NCI-H82 (cell line): ENCODE measurements around the gene PRSS53.
"Not testable (repeated sequence)": the region's sequence is repeated elsewhere in the genome, so short reads cannot be mapped to it uniquely, and the experiment has no call there.

Experiments
- DNase-seq: peaks from one replicate; lab custom pipeline; 2025; lab: John Stamatoyannopoulos, UW

Gene PRSS53

DNA sequence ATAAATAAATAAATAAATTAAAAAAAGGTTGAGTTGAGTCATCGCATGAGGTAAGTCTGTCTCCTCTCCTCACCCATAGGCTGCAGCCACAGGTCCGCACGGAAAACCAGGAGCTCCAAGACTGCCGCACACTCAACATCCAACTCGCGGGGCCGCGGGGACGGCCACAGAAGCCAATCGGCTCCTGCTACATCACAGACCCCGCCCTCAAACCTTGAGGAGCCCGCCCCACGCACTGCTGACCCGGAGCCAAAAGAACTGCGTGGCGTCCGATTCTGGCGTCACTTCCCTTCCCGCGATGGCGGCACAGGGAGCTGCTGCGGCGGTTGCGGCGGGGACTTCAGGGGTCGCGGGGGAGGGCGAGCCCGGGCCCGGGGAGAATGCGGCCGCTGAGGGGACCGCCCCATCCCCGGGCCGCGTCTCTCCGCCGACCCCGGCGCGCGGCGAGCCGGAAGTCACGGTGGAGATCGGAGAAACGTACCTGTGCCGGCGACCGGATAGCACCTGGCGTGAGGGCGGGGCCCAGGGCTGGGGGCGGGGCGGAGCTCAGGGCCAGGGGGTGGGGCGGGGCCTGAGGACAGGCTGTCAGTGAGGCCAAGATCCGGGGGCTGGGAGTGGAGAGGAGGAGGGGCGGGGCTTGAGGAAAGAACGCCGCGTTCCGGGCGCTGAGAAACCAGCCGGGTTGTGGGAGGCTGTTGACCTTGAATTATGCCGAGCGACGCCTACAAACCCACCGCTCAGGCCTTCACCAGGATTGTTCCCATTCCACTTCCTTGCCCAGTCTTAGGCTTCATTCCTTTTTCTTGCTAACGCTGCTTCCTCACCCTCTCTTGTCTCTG is 28.9 kb upstream of the PRSS53 start, which contains the start of gene KAT8:
Gene KAT8, plus strand, starts transcription at position 281 of the 839 bp plus-strand sequence. Its CDS starts 18 bp downstream, at position 299.
- peak; percentile 99 for DNase-seq

DNA sequence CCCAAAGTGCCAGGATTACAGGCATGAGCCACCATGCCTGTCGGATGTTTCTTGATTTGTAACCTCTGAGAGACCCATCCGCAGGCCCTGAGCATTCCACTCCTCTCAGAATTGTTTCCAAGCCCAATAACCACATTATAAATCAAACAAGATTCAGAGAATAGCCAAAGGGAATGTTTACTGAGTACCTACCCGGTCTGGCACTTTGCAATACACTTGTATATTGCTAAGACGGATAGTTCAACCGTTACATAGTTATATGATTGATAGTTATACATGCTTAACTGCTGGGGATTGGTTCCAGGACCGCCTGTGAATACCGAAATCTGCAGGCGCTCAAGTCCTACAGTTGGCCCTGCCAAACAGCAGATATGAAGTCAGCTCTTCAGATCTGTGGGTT is 25.7 kb upstream of the PRSS53 start:
- no peak for DNase-seq

DNA sequence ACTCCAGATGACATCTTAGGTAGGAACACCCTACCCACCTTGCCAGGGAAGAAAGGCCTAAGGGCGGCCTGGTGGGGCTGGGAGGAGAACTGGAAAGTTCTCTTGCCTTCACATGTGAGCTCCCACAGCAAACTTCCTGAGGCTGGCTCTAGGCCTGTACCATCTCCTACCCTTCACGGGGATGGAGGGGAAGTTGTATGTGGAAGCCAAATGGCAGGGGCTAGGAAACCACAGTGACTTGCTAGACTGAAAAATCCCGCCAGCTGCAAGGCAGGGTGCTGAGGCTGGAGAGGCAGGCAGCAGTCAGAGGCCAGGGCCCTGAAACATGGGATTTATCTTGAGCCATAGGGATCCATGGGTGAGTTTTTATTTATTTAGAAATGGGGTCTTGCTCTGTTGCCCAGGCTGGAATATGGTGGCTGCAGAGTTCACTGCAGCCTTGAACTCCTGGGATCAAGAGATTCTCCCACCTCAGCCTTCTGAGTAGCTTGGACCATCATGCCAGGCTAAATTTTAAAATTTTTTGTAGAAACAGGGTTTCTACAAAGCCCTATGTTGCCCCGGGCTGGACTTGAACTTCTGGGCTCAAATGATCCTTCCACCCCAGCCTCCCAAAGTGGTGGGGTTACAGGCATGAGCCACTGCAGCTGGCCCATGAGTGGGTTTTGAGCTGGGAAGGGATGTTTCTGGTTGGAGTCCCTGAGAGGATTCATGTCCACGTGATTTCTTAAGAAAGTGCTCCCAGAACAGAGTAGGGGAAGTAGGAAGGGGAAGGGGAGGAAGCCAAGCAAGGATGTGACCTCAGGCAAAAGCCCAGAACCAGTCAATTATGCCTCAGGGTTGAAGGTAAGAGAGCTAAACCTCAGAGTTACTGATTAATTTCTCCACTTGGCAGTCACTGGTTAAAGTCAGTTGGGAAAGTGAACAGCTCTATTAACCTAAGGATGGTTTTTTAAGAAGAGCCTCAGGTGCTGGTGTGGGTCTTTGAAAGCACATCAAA is 24.7 kb upstream of the PRSS53 start:
- DNase-seq: no peak

DNA sequence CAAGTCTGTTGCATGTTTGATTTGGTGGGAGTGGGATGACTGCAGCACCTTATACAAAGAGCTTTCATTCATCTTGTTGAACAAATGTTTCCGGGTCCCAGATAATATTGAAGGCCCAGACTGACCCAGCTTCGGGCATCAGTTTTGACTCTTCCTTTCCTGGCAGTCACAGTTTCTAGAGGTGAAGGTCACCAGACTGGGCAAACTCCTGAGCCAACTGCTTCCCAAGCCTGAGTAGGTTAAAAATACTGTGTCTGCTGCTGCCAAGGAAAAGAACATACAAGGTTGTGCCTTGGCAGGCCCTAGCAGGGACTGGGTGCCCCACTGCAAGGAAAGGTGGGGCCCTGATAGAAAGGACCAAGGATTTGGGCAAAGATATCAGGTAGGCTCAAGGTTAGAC is 24.0 kb upstream of the PRSS53 start:
- DNase-seq: no peak

DNA sequence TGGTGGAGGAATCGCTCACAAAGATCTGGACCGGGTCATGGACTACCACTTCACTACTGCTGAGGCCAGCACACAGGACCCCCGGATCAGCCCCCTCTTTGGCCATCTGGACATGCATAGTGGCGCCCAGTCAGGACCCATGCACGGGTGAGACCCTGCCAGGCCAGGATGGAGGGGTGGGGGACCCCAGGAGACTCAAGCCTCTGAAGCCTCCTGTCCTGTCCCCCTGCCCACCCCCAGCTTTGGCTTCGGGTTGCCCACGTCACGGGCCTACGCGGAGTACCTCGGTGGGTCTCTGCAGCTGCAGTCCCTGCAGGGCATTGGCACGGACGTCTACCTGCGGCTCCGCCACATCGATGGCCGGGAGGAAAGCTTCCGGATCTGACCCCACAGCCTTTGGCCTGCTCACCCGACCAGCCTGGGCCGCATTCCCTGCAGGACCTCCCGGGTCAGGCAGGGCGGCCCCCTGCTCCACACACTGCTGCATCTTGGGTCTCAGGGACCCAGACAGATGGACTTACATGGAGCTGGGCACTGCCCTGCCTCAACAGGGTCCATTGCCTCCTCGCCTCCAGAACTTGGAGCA is 23.2 kb upstream of the PRSS53 start:
- DNase-seq: no peak

DNA sequence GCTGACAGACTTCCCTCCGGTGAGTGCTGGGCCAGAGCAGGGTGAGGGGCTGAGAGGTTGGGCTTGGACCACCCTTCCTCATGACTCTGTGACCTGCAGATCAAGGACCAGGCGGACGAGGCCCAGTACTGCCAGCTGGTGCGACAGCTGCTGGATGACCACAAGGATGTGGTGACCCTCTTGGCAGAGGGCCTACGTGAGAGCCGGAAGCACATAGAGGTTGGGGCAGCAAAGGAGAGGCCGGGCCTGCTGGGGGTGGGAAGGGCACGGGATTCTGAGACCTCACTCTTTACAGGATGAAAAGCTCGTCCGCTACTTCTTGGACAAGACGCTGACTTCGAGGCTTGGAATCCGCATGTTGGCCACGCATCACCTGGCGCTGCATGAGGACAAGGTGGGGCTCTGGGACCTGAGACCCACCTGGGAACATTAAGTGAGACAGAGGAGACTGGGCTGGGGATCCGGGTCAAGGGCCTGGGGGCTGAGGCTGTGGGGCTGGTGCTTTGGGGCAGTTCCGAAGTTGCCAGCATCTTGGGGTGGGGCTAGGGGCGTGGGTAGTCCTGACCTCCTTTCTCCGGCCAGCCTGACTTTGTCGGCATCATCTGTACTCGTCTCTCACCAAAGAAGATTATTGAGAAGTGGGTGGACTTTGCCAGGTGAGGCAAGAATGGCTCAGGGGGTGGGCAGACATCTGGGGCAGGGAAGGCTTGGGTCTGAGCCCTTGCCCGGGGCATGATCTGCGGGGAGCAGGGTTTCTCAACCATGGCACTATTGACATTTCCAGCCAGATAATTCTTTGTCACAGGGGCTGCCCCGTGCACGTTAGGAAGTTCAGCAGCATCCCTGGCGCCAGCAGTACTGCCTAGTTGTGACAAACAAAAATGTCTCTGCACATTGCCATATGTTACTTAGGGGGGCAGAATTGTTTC is 21.6 kb upstream of the PRSS53 start:
- DNase-seq: no peak

DNA sequence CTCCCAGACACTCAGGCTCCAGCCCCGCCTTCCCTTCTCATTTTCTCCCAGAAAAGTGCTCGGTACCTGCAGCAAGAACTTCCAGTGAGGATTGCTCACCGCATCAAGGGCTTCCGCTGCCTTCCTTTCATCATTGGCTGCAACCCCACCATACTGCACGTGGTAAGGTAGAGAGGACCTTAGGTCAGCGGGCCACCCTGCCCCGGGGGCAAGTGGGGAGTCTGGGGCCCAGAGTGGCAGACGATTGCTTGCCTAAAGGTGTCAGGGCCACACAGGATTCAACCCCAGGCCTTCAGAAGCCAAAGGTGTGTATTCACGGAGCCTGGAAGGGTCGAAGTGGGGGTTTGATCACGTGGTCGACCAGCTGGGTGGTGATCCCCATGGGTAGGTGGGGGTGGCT is 20.9 kb upstream of the PRSS53 start:
- DNase-seq: no peak

DNA sequence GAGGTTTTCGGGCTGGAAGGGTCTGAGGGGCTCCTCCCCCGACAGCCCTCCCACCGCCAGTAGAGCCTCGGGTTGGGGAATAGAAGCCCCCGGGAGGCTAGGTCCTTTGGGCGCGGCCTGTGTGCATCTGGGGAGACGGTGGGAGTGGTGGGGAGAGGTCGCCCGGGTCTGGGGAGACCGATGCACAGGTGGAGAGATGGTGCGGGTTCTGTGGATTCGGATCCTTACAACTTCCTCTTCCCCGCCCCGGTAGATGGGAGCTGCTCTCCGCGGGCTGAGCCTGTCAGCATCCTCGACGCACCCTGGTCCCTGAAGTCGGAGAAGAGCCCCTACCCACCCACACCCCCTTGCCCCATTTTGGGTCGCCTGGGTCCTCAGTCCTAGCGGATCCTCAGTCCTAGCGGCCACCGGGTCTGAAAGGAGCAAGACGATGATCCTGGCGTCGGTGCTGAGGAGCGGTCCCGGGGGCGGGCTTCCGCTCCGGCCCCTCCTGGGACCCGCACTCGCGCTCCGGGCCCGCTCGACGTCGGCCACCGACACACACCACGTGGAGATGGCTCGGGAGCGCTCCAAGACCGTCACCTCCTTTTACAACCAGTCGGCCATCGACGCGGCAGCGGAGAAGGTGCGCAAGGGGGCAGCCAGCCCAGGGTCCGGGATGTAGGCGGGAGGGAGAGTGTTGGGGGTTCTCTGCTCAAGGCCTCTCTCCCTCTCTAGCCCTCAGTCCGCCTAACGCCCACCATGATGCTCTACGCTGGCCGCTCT is 20.2 kb upstream of the PRSS53 start:
- no peak for DNase-seq

DNA sequence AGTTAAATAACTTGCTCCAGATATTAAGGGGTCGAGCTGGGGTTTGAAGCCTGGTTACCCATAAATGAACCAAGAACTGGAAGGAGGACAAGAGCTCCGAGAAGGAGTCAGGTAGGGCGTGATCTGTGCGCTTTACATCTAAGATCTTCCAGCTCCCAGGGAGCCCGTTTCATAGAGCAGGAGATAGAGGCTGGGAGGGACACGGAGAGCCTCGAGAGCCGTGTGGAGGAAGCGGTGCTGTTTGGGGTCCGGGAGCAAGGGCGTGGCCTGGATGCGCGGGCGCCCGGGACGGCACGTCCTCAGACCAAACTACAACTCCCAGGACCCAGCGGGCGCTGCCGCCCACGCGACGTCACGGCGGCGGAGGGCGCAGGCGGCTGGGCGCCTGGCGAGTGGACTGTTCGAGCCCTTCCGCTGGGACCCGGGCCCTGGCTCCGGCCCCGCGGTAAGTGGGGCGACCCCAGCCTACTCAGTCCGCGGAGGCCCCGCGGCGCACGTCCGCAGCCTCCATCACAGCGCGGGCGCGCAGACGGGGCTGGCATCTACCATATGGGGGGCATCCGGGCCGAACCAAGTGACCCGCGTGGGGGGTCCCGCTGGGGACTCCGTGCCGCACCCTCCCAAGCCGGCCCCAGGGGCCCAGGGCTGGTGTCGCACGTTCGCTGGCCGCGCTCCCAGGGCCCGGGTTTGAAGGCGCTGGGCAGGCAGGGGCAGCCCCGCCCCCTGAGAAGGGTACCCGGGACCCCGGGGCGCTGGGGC is 19.5 kb upstream of the PRSS53 start, which contains the start of gene BCKDK:
Gene BCKDK, plus strand, starts transcription at position 352 of the 759 bp plus-strand sequence. CDS start 838 bp downstream, outside the sequence.
- DNase-seq: peak; percentile 76

DNA sequence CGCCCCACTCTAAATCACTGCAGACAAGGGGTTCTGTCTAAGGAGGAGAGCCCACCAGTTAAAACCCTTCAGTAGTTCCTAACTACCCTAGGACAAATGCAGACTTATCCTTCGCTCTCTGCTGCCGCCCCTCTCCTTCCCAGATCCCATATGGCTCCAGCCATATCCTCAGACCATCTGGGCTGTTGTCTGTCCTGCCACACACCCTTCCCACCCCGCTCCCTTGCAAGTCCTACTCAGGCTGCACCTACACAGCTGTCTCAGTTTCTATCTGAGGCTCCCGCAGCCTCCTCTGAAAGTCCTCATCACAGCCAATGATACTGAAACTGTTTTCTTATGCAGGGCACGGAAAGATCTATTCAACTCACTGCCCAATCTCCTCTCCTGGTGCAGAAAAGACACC is 18.7 kb upstream of the PRSS53 start:
- DNase-seq: peak; percentile 90

DNA sequence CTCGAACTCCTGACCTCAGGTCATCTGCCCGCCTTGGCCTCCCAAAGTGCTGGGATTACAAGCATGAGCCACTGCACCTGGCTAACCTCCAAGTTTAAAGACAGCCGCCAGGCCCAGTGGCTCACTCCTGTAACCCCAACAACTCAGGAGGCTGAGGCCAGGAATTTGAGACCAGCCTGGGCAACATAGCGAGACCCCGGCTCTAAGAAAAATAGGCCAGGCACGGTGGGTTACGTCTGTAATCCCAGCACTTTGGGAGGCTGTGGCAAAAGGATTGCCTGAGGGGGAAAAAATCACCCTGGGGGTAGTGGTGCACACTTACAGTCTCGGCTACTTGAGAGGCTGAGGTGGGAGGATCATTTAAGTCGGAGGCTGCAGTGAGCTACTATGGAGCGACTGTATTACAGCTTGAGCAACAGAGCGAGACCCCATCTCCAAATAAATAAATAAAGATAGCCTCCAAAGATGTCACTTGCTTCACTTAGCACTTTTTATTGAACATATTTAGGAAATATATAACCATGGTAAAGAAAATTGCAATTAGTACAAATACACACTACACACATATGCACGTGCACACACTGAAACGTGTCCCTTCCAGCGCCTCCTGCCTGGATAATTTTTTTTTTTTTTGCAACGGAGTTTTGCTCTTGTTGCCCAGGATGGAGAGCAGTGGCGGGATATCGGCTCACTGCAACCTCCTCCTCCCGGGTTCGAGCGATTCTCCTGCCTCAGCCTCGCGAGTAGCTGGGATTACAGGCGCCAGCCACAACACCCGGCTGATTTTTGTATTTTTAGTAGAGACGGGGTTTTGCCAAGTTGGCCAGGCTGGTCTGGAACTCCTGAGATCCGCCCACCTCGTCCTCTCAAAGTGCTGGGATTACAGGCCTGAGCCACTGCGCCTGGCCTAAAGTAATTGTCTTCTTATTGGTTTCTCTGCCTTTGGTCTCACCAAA is 18.0 kb upstream of the PRSS53 start:
- no peak for DNase-seq

DNA sequence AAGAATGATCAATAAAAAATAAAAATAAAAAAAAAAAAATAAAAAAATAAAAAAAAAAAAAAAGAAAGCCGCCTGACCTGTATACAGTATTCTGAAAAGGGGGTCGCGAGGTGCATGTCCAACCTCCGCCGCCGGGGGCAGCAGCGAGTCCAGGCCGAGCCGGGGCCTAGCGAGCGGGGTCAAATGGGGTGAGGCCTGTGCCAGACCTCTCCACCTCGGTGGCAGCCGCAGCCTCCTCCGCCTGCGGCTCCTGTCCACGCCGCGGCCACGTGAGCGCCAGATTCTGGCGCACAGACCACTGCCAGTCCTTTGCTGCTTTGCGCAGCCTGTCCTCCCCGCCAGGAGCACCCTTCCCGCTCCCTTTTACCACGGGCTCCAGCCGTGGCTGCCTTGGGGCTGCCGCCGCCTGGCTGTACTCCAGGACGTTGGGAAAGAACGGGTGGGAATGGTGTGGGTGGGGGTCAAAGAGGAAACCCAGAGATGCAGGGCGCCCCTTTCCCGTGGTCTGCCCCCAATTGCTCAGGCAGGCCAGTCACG is 17.0 kb upstream of the PRSS53 start:
- DNase-seq: peak; percentile 69

DNA sequence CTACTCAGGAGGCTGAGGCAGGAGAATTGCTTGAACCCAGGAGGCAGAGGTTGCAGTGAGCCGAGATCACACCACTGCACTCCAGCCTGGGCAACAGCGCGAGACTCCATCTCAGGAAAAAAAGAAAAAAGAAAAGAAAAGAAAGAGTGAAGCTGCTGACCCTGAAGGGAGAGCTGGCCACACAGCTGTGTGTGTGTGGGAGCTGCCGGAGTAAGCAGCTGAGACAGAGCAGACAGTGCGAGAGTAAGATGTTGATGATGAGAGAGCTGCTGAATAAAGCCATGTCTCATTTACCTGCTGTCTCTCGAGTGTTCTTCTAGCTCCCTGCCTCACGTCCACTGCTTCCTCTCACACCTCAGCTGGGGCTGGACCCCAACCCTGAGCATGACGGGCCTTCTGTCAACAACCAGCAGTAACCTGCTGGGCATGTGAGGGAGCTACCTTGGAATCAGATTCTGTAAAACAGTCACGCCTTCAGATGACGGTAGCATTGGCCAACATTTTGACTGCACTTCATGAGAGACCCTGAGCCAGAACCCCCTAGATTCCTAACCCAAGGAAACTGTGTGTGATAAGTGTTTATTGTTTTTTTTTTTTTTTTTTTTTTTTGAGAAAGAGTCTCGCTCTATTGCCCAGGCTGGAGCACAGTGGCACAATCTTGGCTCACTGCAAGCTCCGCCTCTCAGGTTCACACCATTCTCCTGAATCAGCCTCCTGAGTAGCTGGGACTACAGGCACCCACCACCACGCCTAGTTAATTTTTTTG is 12.3 kb upstream of the PRSS53 start:
- not testable (repeated sequence) for DNase-seq

DNA sequence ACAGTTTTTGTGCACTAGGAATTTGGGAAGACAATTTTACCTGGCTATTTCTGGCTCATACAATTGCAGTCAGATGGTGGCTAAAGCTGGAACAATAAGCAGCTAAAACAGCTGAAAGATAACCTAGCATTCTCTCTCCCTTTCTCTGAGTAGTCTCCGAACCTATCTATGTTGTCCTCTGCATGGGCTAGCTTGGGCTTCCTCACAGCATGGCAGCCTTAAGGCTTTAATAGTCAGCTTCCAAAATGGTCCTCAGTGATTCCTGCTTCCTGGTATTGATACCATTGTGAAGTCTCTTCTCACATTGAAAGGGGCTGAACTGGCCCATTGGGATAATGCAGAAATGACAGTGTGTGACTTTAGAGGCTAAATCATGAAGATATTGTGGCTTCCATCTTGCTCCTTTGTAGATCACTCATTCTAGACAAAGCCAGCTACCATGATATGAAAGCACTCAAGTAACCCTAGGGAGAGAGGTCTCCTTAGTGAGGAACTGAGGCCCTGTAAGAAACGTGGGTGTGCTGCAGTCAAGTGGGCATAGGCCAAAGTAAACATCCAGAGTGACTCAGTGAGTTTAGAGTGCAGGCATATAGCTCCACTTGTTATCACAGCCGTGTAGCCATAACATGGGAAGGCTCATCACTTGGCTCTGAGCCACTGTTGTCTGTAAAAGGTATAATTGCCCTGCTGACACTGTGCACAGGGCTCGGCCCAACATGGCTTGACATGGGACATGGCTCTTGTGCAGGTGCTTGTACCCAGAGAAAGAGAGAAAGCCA is 11.3 kb upstream of the PRSS53 start:
- DNase-seq: no peak

DNA sequence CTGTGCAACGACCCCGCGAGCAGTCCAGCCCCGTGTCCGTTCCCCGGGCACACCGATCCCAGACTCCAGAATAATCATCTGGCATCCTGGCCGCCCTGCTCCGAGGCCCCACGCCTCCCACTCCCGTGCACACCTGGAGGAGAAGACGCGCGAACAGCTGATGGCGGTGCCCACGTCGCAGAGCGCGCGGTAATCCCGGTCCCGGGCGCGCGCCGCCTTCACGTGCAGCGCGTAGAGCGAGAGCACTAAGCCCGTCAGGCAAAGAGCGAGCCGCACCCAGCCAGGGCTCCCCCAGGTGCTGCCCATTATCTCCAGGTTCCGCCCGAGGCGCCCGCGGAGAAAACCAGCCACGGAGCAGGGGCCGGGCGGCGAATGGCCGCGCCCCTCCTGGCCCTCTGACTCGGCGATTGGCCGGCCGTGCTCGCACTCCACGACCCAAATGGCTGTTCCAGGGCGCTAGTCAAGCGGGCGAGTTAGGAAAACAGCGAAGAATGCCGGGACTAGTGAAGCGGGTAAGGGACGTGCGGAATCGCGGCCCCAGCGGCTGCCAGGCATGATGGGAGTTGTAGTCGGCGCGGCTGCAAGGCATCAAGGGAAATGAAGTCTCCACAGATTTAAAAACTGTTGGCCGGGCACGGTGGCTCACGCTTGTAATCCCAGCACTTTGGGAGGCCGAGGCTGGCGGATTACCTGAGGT is 5.8 kb upstream of the PRSS53 start, which contains the start of gene VKORC1:
Gene VKORC1, minus strand, starts transcription at position 374 of the 697 bp plus-strand sequence. Its CDS starts 68 bp downstream, at position 306.
- peak; percentile 98 for DNase-seq

DNA sequence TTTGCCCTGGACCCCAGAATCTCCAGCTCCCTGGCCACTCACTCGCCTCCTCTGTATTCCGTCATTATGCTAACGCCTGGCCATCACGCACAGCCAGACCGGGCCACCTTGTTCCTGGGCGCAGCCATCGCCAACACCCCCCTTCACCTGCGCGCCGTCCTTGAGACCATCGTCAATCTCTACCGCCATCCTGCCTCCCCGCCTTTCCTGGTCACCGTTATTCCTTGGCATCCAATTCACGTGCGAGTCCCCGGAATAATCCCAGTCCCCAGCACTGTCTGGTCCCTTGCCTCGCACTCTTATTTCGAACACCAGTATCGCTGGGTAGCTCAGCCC is 5.3 kb upstream of the PRSS53 start:
- DNase-seq: peak; percentile 61
